ENCODE results near the gene MYCBPAP. TPM values are rescaled to one million over a fixed set of nuclear protein-coding genes. Genes with fewer than 3 reads are reported as not detected.

The MYCBPAP gene
- total RNA-seq, 6 experiments from 2014 or later, result 0.12 to 0.76 (median 0.28) TPM

GRCh38 chr17:50541716-50542688 is 33.8 kb downstream of the MYCBPAP start:
- DNase-seq, result peak; percentile 55
- H3K4me3 Mint-ChIP-seq, result peak overlapping the region; percentile 84
- H3K4me1 Mint-ChIP-seq (ENCODE audit: low read depth), result peaks cover 34% of the 10 kb centered on the region
- H3K9me3 Mint-ChIP-seq, result no peaks in the 10 kb centered on the region
- H3K36me3 Mint-ChIP-seq (ENCODE audit: low read depth), result no peaks in the 10 kb centered on the region
- peak; percentile 61 for TF ChIP-seq CTCF (IDR thresholded peaks at IDR 0.05)
- H3K27ac Mint-ChIP-seq, result peak overlapping the region; percentile 65
- H3K27me3 Mint-ChIP-seq (ENCODE audit: insufficient read depth), result peaks cover 4% of the 10 kb centered on the region

- Mint-ChIP-seq H3K4me3 (peak overlapping the region; percentile 84), H3K27me3 (ENCODE audit: insufficient read depth) (peaks cover 4% of the 10 kb centered on the region), H3K27ac (peak overlapping the region; percentile 42; the same call in 1 of the 2 replicates), H3K4me1 (ENCODE audit: low read depth) (peaks cover 41% of the 10 kb centered on the region), H3K9me3 (no peaks in the 10 kb centered on the region), H3K36me3 (ENCODE audit: low read depth) (no peaks in the 10 kb centered on the region)
- no peak for TF ChIP-seq CTCF (IDR thresholded peaks at IDR 0.05)
- no peak for DNase-seq
These were observed 34.8 kb downstream of the MYCBPAP start for GRCh38 chr17:50542795-50543774.

- DNase-seq, result no peak
- no peak overlapping the region for H3K4me3 Mint-ChIP-seq
- H3K4me1 Mint-ChIP-seq (ENCODE audit: low read depth), result peaks cover 42% of the 10 kb centered on the region
- no peaks in the 10 kb centered on the region for H3K9me3 Mint-ChIP-seq
- H3K27me3 Mint-ChIP-seq (ENCODE audit: insufficient read depth), result peaks cover 4% of the 10 kb centered on the region
- TF ChIP-seq CTCF (IDR thresholded peaks at IDR 0.05), result no peak
- H3K36me3 Mint-ChIP-seq (ENCODE audit: low read depth), result no peaks in the 10 kb centered on the region
- H3K27ac Mint-ChIP-seq, result no peak overlapping the region
These were observed 36.3 kb downstream of the MYCBPAP start for GRCh38 chr17:50544516-50544915.

- H3K36me3 Mint-ChIP-seq (ENCODE audit: low read depth), result no peaks in the 10 kb centered on the region
- no peaks in the 10 kb centered on the region for H3K9me3 Mint-ChIP-seq
- H3K4me3 Mint-ChIP-seq, result no peak overlapping the region
- peaks cover 42% of the 10 kb centered on the region for H3K4me1 Mint-ChIP-seq (ENCODE audit: low read depth)
- DNase-seq, result no peak
- H3K27ac Mint-ChIP-seq, result no peak overlapping the region
- no peak for TF ChIP-seq CTCF (IDR thresholded peaks at IDR 0.05)
- H3K27me3 Mint-ChIP-seq (ENCODE audit: insufficient read depth), result peaks cover 4% of the 10 kb centered on the region
These were observed 37.1 kb downstream of the MYCBPAP start for GRCh38 chr17:50545311-50545710.

- H3K4me1 Mint-ChIP-seq (ENCODE audit: low read depth), result peaks cover 37% of the 10 kb centered on the region
- TF ChIP-seq CTCF (IDR thresholded peaks at IDR 0.05), result no peak
- peak overlapping the region; percentile 52; the same call in 1 of the 2 replicates for H3K4me3 Mint-ChIP-seq
- peaks cover 4% of the 10 kb centered on the region for H3K27me3 Mint-ChIP-seq (ENCODE audit: insufficient read depth)
- no peaks in the 10 kb centered on the region for H3K9me3 Mint-ChIP-seq
- DNase-seq, result no peak
- H3K27ac Mint-ChIP-seq, result no peak overlapping the region
- no peaks in the 10 kb centered on the region for H3K36me3 Mint-ChIP-seq (ENCODE audit: low read depth)
These were observed 38.4 kb downstream of the MYCBPAP start for GRCh38 chr17:50546701-50547034.
